Measurements from ENCODE around the gene KLRC4.
"Not testable (repeated sequence)": the region's sequence is repeated elsewhere in the genome, so short reads cannot be mapped to it uniquely, and the experiment has no call there.

The KLRC4 gene

GRCh38 chr12:10374624-10375018 is 34.9 kb downstream of the KLRC4 start:
- no peak for TF ChIP-seq CTCF (IDR thresholded peaks at IDR 0.05; ENCODE audit: insufficient read depth, missing control alignments)
- DNase-seq (ENCODE audit: insufficient read length, low spot score) (no peak), FAIRE-seq (no peak)

GRCh38 chr12:10372559-10372958 is 37.0 kb downstream of the KLRC4 start:
- FAIRE-seq (no peak), DNase-seq (ENCODE audit: insufficient read length, low spot score) (no peak)
- TF ChIP-seq CTCF (IDR thresholded peaks at IDR 0.05; ENCODE audit: insufficient read depth, missing control alignments), result no peak

DNA sequence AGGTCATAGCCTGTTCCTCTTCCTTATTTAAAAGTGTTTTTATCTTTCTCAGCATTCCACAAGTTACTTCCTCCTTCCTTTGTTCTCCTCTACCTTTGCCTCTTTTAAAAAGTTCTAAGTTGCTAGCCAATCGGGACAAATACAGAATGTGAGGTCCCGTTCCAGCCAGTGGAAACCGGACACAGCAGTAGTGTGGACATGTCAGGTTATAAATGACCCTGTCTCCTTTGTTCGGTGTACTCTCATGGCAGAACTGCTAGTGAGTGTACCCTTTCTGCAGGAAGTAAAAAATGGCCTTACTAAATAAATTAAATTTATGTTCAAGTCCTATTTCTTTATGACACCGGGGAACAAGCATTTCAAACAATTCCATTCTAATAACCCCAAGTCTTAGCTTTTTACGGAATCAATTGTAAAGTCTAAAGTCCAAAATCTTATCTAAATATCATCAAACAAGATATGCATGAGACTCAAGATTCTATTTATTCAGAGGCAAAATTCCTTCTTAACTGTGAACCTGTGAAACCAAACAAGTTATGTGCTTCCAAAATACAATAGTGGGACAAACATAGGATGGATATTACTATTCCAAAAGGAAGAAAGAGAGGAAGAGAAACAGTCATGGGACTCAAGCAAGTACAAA is 37.5 kb downstream of the KLRC4 start:
- not testable (repeated sequence) for DNase-seq (ENCODE audit: insufficient read length, low spot score); FAIRE-seq

DNA sequence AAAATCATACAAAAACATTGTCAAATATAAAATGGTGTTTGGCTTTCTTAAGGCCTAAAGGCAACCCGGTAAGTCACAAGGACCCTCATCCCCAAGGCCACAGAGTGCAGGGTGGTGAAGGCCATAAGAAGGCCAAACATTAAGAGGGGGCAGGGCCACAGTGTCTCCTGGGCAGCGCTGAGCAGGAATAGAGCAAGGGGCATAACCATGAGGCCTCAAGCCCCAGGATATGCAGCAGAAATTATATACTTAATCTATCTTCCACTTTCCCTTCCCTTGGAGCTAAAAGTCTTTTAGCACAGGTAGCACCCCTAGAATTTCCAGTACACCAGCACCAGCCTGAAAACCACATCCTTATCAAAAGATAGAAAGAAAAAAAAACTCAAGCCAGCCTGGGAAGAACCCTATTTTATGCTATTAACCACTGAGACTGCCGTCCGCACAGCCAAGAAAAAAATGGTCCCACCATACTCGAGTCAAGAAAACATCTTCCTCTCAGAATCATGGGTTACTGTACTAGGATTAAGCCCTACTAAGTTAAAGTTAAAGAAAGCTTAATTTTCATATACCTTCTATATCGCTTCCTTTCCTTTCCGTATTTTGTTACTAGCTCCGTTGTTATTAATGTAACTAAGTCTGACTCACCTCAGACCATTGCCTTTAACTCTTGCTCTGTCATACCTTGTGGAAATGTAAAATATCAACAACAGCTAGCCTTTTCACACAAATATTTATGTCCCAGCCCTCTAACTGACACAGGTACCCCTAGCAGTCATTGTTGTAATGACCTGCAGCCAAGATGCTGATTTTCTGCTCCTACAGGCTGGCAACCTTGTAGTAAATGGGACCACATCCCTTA is 39.8 kb downstream of the KLRC4 start:
- TF ChIP-seq CTCF (IDR thresholded peaks at IDR 0.05; ENCODE audit: insufficient read depth, missing control alignments), result no peak
- FAIRE-seq, result no peak
- DNase-seq (ENCODE audit: insufficient read length, low spot score), result no peak

GRCh38 chr12:10368206-10369171 is 41.1 kb downstream of the KLRC4 start:
- no peak for DNase-seq (ENCODE audit: insufficient read length, low spot score)
- no peak for TF ChIP-seq CTCF (IDR thresholded peaks at IDR 0.05; ENCODE audit: insufficient read depth, missing control alignments)
- FAIRE-seq, result no peak

DNA sequence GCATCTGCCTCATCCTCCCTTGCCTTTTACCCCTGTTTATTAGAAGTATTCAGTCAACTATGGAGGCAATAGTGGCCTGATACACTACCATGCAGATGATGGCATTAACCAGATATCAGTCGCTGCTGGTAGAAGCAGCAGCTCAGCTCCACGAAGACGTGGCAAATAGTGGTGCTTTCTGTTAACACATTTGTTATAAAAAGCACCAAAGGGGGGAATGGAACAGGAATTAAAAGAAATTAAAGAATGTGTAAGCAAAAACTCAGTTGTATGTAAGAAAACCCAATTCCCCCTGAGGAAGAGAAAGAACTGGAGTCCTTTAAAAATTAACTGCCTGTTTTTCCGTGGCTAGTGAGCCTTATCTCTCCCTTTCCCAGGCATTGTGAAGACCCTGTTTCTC is 41.8 kb downstream of the KLRC4 start:
- FAIRE-seq; DNase-seq (ENCODE audit: insufficient read length, low spot score): not testable (repeated sequence)

- peak; percentile 15 for TF ChIP-seq CTCF (IDR thresholded peaks at IDR 0.05; ENCODE audit: insufficient read depth, missing control alignments)
- no peak for DNase-seq (ENCODE audit: insufficient read length, low spot score)
- FAIRE-seq, result no peak
Measured at GRCh38 chr12:10366875-10367274, 42.7 kb downstream of the KLRC4 start.
